Sigmoid colon (tissue), 7 donors: ENCODE results near the gene ARMC12. TPM values are rescaled to one million over a fixed set of nuclear protein-coding genes. Genes with fewer than 3 reads are reported as not detected.

Experiments
- DNase-seq: peaks from one replicate; pipeline ENCODE4 v3.0.0-alpha.2; 2019
- H3K27ac ChIP-seq, 4 donors: fragments of 200-600 bp; sonication (generic); one replicate each; pipeline ENCODE4 v1.5.1; 2016 to 2019; ENCODE audit warnings: mild to moderate bottlenecking in 1 of 4
- H3K27me3 ChIP-seq, 3 donors: fragments of 200-600 bp; sonication (generic); one replicate each; pipeline ENCODE4 v1.5.1; 2019; ENCODE audit warnings: mild to moderate bottlenecking in 1 of 3
- H3K36me3 ChIP-seq, 4 donors: fragments of 200-600 bp; sonication (generic); one replicate each; pipeline ENCODE4 v1.5.1; 2016 to 2019
- H3K4me1 ChIP-seq, 4 donors: fragments of 200-600 bp; sonication (generic); one replicate each; pipeline ENCODE4 v1.5.1; 2017 to 2019
- H3K4me3 ChIP-seq, 4 donors: fragments of 200-600 bp; sonication (generic); one replicate each; pipeline ENCODE4 v1.5.1; 2017 to 2019; ENCODE audit warnings: mild to moderate bottlenecking in 2 of 4, moderate library complexity in 1 of 4
- H3K9me3 ChIP-seq, 4 donors: fragments of 200-600 bp in 3 of 4; sonication (generic) in 3 of 4; one replicate each; pipeline versions ENCODE4 v1.5.1 to v1.6.1; 2013 to 2019
- CTCF ChIP-seq, 4 experiments: fragments of 450-650 bp in 3 of 4; fragments of 200-600 bp in 1 of 4; IDR thresholded peaks; one replicate each; pipeline ENCODE4 v1.5.1; 2016 to 2019; ENCODE audit warnings: antibody characterized with exemption in 4 of 4, mild to moderate bottlenecking in 3 of 4, moderate library complexity in 2 of 4
- EP300 ChIP-seq, 4 donors: sonication (generic); formaldehyde crosslinking; IDR thresholded peaks; one replicate each; pipeline ENCODE4 v1.6.1; 2017; ENCODE audit warnings: antibody characterized with exemption in 4 of 4
- POLR2A ChIP-seq, 2 donors: fragments of 450-650 bp; IDR thresholded peaks; one replicate each; pipeline ENCODE4 v1.6.1; 2016; ENCODE audit warnings: antibody characterized with exemption in 2 of 2, mild to moderate bottlenecking in 2 of 2, moderate library complexity in 2 of 2
- POLR2AphosphoS5 ChIP-seq, 4 donors: sonication (generic); formaldehyde crosslinking; IDR thresholded peaks; one replicate each; pipeline ENCODE4 v1.6.1; 2017; ENCODE audit warnings: antibody characterized with exemption in 4 of 4
- WGBS, 2 donors: extraction: QIAGEN DNeasy Blood & Tissue Kit; methylation state at CpG; one replicate each; pipeline ENCODE4 v1.1.7; 2013; 5-methylcytosine and 5-hydroxymethylcytosine counted together
- intact Hi-C: fragments of 100-400 bp; cut with DNase I; formaldehyde crosslinking; loops from one replicate; pipeline ENCODE4 v1.15.1; 2023
- polyA plus RNA-seq, 3 donors: library from polyadenylated mRNA; stranded (reverse); fragments of 200-250 nt; gene quantifications; one replicate each; pipeline ENCODE4 v1.2.3, GENCODE V29; 2013
- total RNA-seq, 4 donors: library from RNA; depleted of rRNA; stranded (reverse); fragments of >200 nt; gene quantifications; one replicate each; pipeline ENCODE4 v1.1.0, GENCODE V29; 2016
- donor health status: healthy with polysubstance abuse.
- donor health status: Bipolar disorder and iron deficiency.
- donor health status: healthy.

The ARMC12 gene
- total and polyA plus RNA-seq, 7 donors = 0.49 to 5.0 (median 0.86) TPM; not detected in 3

DNA sequence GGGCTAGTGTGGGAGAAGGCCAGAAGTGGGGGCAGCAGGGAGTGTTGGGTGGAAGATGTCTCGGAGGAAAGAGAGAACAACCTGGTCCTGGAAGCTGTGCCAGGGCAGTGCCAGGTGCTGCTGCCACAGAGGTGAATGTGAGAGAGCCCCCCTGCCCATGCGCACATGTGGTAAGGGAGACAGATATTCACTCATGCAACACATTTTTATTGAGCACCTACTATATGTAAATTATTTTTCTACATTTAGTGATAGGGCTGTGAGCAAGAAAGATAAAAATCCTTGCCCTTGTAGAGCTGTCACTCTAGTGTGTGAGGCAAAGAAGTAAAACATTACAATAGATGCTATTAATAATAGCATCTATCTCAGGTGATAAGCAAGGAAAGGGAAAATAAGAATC lies 44.5 kb downstream of the ARMC12 start:
- Histone ChIP-seq H3K27me3 (peaks cover 10 to 41% (median 16%) of the 10 kb centered on the region in 3 donors), H3K36me3 (no peaks in the 10 kb centered on the region), H3K4me1 (peaks cover 0 to 6% (median 5%) of the 10 kb centered on the region in 4 donors), H3K27ac (no peak overlapping the region), H3K9me3 (no peaks in the 10 kb centered on the region), H3K4me3 (no peak overlapping the region)
- TF ChIP-seq EP300 (IDR thresholded peaks at IDR 0.05) (no peak), POLR2A (IDR thresholded peaks at IDR 0.05) (no peak), CTCF (IDR thresholded peaks at IDR 0.05) (no peak), POLR2AphosphoS5 (IDR thresholded peaks at IDR 0.05) (no peak)
- intact Hi-C loops = no loop called here
- 91 to 96% methylated on average over 2 of the region's 2 CpGs for WGBS, 2 donors
- no peak for DNase-seq

DNA sequence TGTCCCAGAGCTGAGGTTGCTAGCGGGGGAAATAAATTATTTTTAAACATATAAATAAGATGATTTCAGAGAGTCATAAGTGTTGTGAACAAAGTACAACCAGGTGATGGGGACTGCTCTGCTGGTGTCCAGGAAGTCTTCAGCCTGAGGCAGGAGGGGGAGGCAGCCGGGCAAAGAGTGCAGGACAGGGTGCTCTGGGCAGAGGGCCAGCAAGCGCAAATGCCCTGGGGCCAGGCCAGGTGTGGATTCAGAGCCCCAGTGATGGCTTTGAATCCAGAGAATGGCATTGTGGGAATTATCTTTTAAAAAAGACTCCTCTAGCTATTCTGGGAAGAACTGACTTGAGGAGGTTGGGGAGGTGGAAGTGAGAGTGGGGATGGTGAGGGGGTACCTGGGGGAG lies 45.6 kb downstream of the ARMC12 start:
- no peaks in the 10 kb centered on the region for H3K4me1 ChIP-seq
- intact Hi-C loops = no loop called here
- DNase-seq = no peak
- H3K27me3 ChIP-seq = peaks cover 10 to 41% (median 18%) of the 10 kb centered on the region in 3 donors
- TF ChIP-seq POLR2A (IDR thresholded peaks at IDR 0.05) (no peak), EP300 (IDR thresholded peaks at IDR 0.05) (no peak), CTCF (IDR thresholded peaks at IDR 0.05) (no peak), POLR2AphosphoS5 (IDR thresholded peaks at IDR 0.05) (no peak)
- no peak overlapping the region for H3K4me3 ChIP-seq
- no peaks in the 10 kb centered on the region for H3K9me3 ChIP-seq
- no peak overlapping the region for H3K27ac ChIP-seq
- 19 to 63% methylated on average over 3 of the region's 3 CpGs for WGBS, 2 donors
- H3K36me3 ChIP-seq = no peaks in the 10 kb centered on the region

DNA sequence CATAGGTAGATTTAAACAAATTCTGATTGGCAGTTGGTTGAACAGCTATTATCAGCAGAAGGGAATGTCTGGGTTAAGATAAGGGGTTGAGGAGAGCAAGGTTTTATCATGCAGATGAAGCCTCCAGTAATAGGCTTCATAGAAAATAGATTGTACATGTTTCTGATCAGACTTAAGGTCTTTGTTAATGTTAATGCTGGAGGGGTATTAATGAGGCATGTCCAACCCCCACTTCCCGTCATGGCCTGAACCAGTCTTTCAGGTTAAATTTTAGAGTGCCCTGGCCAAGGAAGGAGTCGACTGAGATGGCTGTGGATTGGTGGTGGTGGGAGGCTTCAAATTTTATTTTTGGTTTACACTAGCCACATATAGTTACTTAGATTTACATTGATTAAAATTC lies 47.4 kb downstream of the ARMC12 start:
- Histone ChIP-seq H3K9me3 (no peaks in the 10 kb centered on the region), H3K4me1 (no peaks in the 10 kb centered on the region), H3K4me3 (no peak overlapping the region), H3K27ac (no peak overlapping the region), H3K27me3 (peaks cover 13 to 46% (median 25%) of the 10 kb centered on the region in 3 donors), H3K36me3 (no peaks in the 10 kb centered on the region)
- intact Hi-C loops = no loop called here
- TF ChIP-seq CTCF (IDR thresholded peaks at IDR 0.05) (no peak), POLR2A (IDR thresholded peaks at IDR 0.05) (no peak), POLR2AphosphoS5 (IDR thresholded peaks at IDR 0.05) (no peak), EP300 (IDR thresholded peaks at IDR 0.05) (no peak)
- no peak for DNase-seq
- 61 to 73% methylated on average over 2 of the region's 2 CpGs for WGBS, 2 donors

DNA sequence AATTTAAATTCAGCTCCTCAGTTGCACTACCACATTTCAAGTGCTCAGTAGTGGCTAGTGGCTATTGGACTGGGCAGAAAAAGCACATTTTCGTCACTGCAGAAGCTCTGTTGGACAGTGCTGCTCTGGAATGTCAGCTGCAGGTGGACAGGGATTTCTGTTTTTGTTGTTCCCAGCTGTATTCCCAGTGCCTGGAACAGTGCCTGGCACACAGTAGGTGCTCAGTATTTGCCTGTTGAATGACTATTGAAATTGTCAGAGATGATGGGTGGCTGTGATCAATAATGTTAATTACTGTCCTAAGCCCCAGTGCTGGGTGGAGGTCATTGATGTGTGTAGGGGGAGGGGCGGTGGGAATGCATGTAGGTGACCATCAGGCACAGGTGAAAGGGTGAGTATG lies 49.4 kb downstream of the ARMC12 start:
- TF ChIP-seq POLR2A (IDR thresholded peaks at IDR 0.05) (no peak), POLR2AphosphoS5 (IDR thresholded peaks at IDR 0.05) (no peak), EP300 (IDR thresholded peaks at IDR 0.05) (no peak), CTCF (IDR thresholded peaks at IDR 0.05) (no peak)
- Histone ChIP-seq H3K9me3 (no peaks in the 10 kb centered on the region), H3K4me3 (no peak overlapping the region), H3K36me3 (no peaks in the 10 kb centered on the region), H3K27ac (no peak overlapping the region), H3K27me3 (peaks cover 13 to 41% (median 19%) of the 10 kb centered on the region in 3 donors), H3K4me1 (no peaks in the 10 kb centered on the region)
- DNase-seq = no peak
- 62 to 77% methylated on average over 2 of the region's 2 CpGs for WGBS, 2 donors
- intact Hi-C loops = no loop called here

- Histone ChIP-seq H3K9me3 (no peaks in the 10 kb centered on the region), H3K27me3 (peaks cover 13 to 41% (median 19%) of the 10 kb centered on the region in 3 donors), H3K4me3 (no peak overlapping the region), H3K27ac (no peak overlapping the region), H3K36me3 (no peaks in the 10 kb centered on the region), H3K4me1 (no peaks in the 10 kb centered on the region)
- intact Hi-C loops = no loop called here
- TF ChIP-seq POLR2AphosphoS5 (IDR thresholded peaks at IDR 0.05) (no peak), EP300 (IDR thresholded peaks at IDR 0.05) (no peak), POLR2A (IDR thresholded peaks at IDR 0.05) (no peak), CTCF (IDR thresholded peaks at IDR 0.05) (no peak)
- DNase-seq = no peak
- 30 to 43% methylated on average over 25 of the region's 25 CpGs for WGBS, 2 donors
Observed at GRCh38 chr6:35786810-35787209, 50.0 kb downstream of the ARMC12 start.
